Fibroblast of lung (primary cell): ENCODE results near the gene GSE1. TPM values are rescaled to one million over a fixed set of nuclear protein-coding genes. Genes with fewer than 3 reads are reported as not detected.

Source experiments
- DNase-seq, 2 donors: peaks; one replicate each; pipeline versions ENCODE4 v3.0.0 to v3.0.0-alpha.2; 2010; ENCODE audit warnings: low read depth in 2 of 2
- H2AFZ ChIP-seq: 2 replicates; pipeline ENCODE4 v1.5.1; 2012; ENCODE audit warnings: low read length, control low read depth, inconsistent platforms
- H3K27ac ChIP-seq: 2 replicates; pipeline ENCODE4 v1.5.1; 2011; ENCODE audit warnings: low read length, control low read depth; ENCODE audit not compliant: insufficient read depth
- H3K27me3 ChIP-seq: 2 replicates; pipeline ENCODE4 v1.5.1; 2011; ENCODE audit warnings: mild to moderate bottlenecking, low read length; ENCODE audit not compliant: control insufficient read depth, insufficient read depth
- H3K36me3 ChIP-seq: 2 replicates; pipeline ENCODE4 v1.5.1; 2011; ENCODE audit warnings: low read length; ENCODE audit not compliant: control insufficient read depth, insufficient read depth
- H3K4me1 ChIP-seq: 2 replicates; pipeline ENCODE4 v1.5.1; 2011; ENCODE audit warnings: low read length; ENCODE audit not compliant: control insufficient read depth, insufficient read depth; ENCODE audit errors: extremely low read depth
- H3K4me2 ChIP-seq: 2 replicates; pipeline ENCODE4 v1.5.1; 2011; ENCODE audit warnings: low read length, control low read depth; ENCODE audit not compliant: insufficient read depth; ENCODE audit errors: extremely low read depth
- H3K4me3 ChIP-seq, 4 experiments: fragments of 200-600 bp in 1 of 4; sonication (generic) in 1 of 4; replicated peaks in 1 of 4; 2 replicates each; pipeline ENCODE4 v1.5.1; 2011 to 2016; ENCODE audit warnings: low read length in 4 of 4, low read depth in 3 of 4, mild to moderate bottlenecking in 3 of 4, control low read depth in 2 of 4, inconsistent platforms in 1 of 4, mixed read lengths in 1 of 4; ENCODE audit not compliant: insufficient read depth in 1 of 4; ENCODE audit errors: control extremely low read depth in 1 of 4
- H3K79me2 ChIP-seq: 2 replicates; pipeline ENCODE4 v1.5.1; 2012; ENCODE audit warnings: mild to moderate bottlenecking, low read length, inconsistent platforms; ENCODE audit not compliant: control insufficient read depth, insufficient read depth
- H3K9ac ChIP-seq: 2 replicates; pipeline ENCODE4 v1.5.1; 2011; ENCODE audit warnings: mild to moderate bottlenecking, low read length, control low read depth; ENCODE audit not compliant: insufficient read depth
- H3K9me3 ChIP-seq: 2 replicates; pipeline ENCODE4 v1.5.1; 2012; ENCODE audit warnings: low read depth, low read length; ENCODE audit not compliant: control insufficient read depth, insufficient read depth
- H4K20me1 ChIP-seq: 2 replicates; pipeline ENCODE4 v1.5.1; 2011; ENCODE audit warnings: low read length; ENCODE audit not compliant: control insufficient read depth, insufficient read depth; ENCODE audit errors: extremely low read depth
- EZH2 ChIP-seq: IDR thresholded peaks from 2 replicates; pipeline ENCODE4 v1.5.1; 2012; ENCODE audit warnings: low read length, control low read depth, mild to moderate bottlenecking; ENCODE audit errors: missing control alignments
- polyA plus RNA-seq, 2 donors: library from polyadenylated mRNA; depleted of rRNA in 1 of 2; stranded (reverse) in 1 of 2; unstranded in 1 of 2; fragments of >200 nt; gene quantifications; 2 replicates each; pipeline ENCODE4 v1.2.1, GENCODE V29; 2011 to 2012; ENCODE audit warnings: missing spikeins in 1 of 2
- total RNA-seq: library from RNA; depleted of rRNA; stranded (reverse); fragments of >200 nt; gene quantifications from 2 replicates; pipeline ENCODE4 v1.2.1, GENCODE V29; 2014
- TF ChIP-seq, protein P1 (sequence below), 2 donors: IDR thresholded peaks in 1 of 2; conservative IDR thresholded peaks in 1 of 2; 1 replicate in 1 of 2; 2 replicates in 1 of 2; pipeline ENCODE4 v1.5.1; 2011 to 2012; ENCODE audit warnings: low read length in 2 of 2, control low read depth in 1 of 2, inconsistent platforms in 1 of 2, low read depth in 1 of 2, mild to moderate bottlenecking in 1 of 2

The GSE1 gene
- total and polyA plus RNA-seq, 2 donors (not counting 1 experiment from before 2014, with no cell fraction given): 11.0 to 35.7 TPM

DNA sequence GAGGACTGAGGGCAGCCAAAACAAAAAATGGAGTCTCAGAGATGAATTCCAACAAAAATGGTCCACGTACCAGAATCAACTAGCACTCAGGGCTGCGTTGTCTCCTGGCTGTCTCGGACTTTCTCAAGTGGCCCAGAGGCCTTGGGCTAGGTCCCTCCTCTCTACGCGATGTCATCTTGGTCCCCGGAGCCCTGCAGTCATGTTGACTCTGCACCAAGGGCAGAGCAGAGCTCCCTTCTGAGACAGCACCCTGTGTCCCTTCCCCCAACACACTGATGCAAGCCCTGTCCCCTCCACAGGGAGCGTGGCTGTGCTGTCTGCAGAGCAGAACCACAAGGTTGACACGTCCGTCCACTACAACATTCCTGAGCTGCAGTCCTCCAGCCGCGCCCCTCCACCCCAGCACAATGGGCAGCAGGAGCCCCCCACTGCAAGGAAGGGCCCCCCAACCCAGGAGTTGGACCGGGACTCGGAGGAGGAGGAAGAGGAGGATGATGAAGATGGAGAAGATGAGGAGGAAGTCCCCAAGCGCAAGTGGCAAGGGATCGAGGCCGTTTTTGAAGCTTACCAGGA, 54.8 kb downstream of the GSE1 start:
- no peaks in the 10 kb centered on the region for H3K9me3 ChIP-seq
- no peak overlapping the region for H3K4me2 ChIP-seq
- peaks cover 29% of the 10 kb centered on the region for H3K36me3 ChIP-seq
- H2AFZ ChIP-seq: no peak overlapping the region
- no peaks in the 10 kb centered on the region for H3K27me3 ChIP-seq
- no peaks in the 10 kb centered on the region for H4K20me1 ChIP-seq
- H3K4me3 ChIP-seq: no peak overlapping the region
- DNase-seq: no peak
- H3K9ac ChIP-seq: no peak overlapping the region
- H3K27ac ChIP-seq: no peak overlapping the region
- H3K79me2 ChIP-seq: no peaks in the 10 kb centered on the region
- no peaks in the 10 kb centered on the region for H3K4me1 ChIP-seq
- no peak for TF ChIP-seq EZH2
- TF ChIP-seq, protein P1, sequence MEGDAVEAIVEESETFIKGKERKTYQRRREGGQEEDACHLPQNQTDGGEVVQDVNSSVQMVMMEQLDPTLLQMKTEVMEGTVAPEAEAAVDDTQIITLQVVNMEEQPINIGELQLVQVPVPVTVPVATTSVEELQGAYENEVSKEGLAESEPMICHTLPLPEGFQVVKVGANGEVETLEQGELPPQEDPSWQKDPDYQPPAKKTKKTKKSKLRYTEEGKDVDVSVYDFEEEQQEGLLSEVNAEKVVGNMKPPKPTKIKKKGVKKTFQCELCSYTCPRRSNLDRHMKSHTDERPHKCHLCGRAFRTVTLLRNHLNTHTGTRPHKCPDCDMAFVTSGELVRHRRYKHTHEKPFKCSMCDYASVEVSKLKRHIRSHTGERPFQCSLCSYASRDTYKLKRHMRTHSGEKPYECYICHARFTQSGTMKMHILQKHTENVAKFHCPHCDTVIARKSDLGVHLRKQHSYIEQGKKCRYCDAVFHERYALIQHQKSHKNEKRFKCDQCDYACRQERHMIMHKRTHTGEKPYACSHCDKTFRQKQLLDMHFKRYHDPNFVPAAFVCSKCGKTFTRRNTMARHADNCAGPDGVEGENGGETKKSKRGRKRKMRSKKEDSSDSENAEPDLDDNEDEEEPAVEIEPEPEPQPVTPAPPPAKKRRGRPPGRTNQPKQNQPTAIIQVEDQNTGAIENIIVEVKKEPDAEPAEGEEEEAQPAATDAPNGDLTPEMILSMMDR (conservative IDR thresholded peaks at IDR 0.05 in 1 of 2, IDR thresholded peaks at IDR 0.05 in 1 of 2; ENCODE audit: low read depth in 1 of 2, low read length in 2 of 2): no peak

DNA sequence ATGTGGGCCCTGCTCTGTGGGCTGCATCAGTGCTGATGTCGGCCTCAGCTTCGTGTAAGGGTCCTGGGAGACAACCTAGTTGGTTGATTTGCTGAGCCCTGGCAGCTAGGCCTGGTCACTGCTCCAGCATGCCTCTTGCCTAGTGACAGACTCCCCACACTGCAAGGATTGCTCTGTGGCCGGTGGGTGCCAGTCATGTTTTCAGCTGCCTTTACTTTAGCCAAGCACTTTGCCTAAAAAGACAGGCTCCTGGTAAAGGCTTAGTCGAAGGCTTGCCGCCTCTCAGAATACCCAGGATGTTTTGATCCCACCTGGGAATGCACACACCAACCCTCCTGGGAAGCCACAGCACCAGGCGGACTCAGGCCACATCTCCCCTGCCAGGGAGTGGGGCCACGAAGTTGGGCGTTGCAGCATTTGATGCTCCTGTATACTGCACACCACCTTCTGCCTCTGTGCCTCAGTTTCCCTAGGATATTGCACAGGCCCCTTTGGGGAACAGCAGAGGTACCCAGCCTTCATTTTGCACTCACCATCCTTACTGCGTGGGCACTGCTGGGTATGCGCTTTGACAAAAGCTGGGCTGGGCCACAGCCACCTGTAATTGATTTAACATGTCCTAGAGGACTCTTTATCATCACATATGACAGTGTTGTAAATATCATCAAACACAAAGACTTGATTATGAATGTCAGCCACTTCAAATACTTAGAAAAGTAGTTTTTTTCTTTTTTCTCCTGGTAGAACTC, 55.7 kb downstream of the GSE1 start:
- H3K27ac ChIP-seq: no peak overlapping the region
- no peak overlapping the region for H3K9ac ChIP-seq
- peaks cover 28% of the 10 kb centered on the region for H3K36me3 ChIP-seq
- peaks cover 4% of the 10 kb centered on the region for H3K4me1 ChIP-seq
- no peak overlapping the region for H3K4me3 ChIP-seq
- no peaks in the 10 kb centered on the region for H3K79me2 ChIP-seq
- H3K4me2 ChIP-seq: no peak overlapping the region
- TF ChIP-seq, protein P1 (conservative IDR thresholded peaks at IDR 0.05 in 1 of 2, IDR thresholded peaks at IDR 0.05 in 1 of 2; ENCODE audit: low read depth in 1 of 2, low read length in 2 of 2): no peak
- TF ChIP-seq EZH2: no peak
- H4K20me1 ChIP-seq: no peaks in the 10 kb centered on the region
- DNase-seq: no peak
- H2AFZ ChIP-seq: no peak overlapping the region
- no peaks in the 10 kb centered on the region for H3K27me3 ChIP-seq
- H3K9me3 ChIP-seq: no peaks in the 10 kb centered on the region

- DNase-seq: no peak
- Histone ChIP-seq H4K20me1 (no peaks in the 10 kb centered on the region), H2AFZ (no peak overlapping the region), H3K36me3 (peaks cover 20% of the 10 kb centered on the region), H3K4me1 (peaks cover 10% of the 10 kb centered on the region), H3K27ac (no peak overlapping the region), H3K27me3 (no peaks in the 10 kb centered on the region), H3K79me2 (no peaks in the 10 kb centered on the region), H3K4me2 (no peak overlapping the region), H3K9ac (no peak overlapping the region), H3K9me3 (no peaks in the 10 kb centered on the region), H3K4me3 (no peak overlapping the region)
- TF ChIP-seq EZH2: no peak
- TF ChIP-seq, protein P1 (conservative IDR thresholded peaks at IDR 0.05 in 1 of 2, IDR thresholded peaks at IDR 0.05 in 1 of 2; ENCODE audit: low read depth in 1 of 2, low read length in 2 of 2): no peak
Measured at GRCh38 chr16:85670840-85671239, 57.7 kb downstream of the GSE1 start.
